Epithelial cell of esophagus (primary cell): ENCODE data around the gene ANKRD24.

Experiments used
- DNase-seq: peaks from one replicate; pipeline ENCODE4 v3.0.0; 2010; ENCODE audit warnings: low read depth
- H3K4me3 ChIP-seq: 2 replicates; pipeline ENCODE4 v1.5.1; 2011; ENCODE audit warnings: mild to moderate bottlenecking, low read length, control low read depth
- CTCF ChIP-seq: IDR thresholded peaks from 2 replicates; pipeline ENCODE4 v1.5.1; 2011; ENCODE audit warnings: low read depth, mild to moderate bottlenecking, low read length, control low read depth, inconsistent platforms; ENCODE audit not compliant: insufficient read depth; ENCODE audit errors: missing control alignments

ANKRD24 gene

DNA sequence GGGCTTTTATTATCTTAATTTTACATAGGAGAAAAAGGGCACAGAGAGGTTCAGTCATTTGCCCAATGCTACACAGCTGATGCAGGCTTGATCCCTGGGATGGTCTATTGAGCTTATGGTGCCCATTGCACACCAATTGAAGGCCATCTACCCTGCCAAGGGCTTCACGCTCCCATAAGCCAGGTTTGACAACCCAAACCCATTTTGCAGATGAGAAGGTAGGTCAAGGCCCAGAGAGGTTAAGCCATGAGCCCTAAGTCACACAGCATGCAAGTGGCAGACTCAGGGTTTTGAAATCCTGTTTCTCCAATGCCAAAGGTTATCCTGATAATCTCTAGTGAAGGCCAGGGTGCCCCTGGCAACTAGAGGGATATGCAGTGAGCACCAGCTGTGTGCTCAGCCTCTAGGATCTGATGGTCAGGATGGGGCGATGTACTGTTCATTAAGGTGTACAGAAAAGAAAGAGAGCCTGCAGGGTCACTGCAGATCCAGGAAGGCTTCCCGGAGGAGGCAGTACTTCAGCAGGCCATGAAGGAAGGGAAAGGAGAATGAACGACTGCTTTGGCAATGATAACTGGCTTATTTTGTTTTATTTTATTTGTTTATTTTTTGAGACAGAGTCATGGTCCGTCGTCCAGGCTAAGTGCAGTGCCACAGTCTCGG, 20.9 kb upstream of the ANKRD24 start:
- DNase-seq: no peak
- no peak for TF ChIP-seq CTCF
- no peak overlapping the region for H3K4me3 ChIP-seq

- DNase-seq: no peak
- no peak overlapping the region for H3K4me3 ChIP-seq
- no peak for TF ChIP-seq CTCF
These were observed 18.2 kb upstream of the ANKRD24 start for GRCh38 chr19:4164262-4164661.

- no peak for TF ChIP-seq CTCF
- H3K4me3 ChIP-seq: no peak overlapping the region
- DNase-seq: no peak
These were observed 10.8 kb upstream of the ANKRD24 start for GRCh38 chr19:4171676-4172075.

DNA sequence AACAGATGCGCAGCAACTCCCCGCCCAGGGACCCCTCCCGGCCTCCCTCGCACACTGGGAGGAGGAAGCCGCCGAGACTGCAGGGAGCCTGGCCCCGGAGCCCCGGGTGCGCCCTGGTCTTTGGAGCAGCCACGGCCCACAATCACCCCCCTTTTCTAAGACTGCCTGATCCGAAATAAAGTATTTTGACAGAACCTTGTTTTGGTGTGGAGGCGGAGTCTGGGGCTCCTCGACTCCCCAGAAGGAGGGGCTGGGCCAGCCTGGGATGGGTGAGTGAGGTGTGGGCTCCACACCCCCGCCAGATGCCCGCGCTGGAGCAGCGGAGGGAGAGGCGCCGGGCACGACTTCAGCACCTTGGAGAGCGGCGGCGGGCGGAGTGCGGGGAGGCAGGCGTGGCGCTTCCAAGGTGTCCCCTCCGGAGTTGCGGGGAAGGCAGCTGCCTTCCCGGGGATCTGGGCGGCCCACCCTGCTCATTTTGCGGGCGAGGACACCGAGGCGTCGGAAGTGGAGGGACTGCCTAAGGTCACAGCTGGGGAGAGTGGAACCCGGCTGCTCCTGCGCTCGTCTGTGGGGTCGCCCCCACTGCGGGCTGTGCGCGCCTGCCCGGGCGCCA, 9.5 kb upstream of the ANKRD24 start:
- DNase-seq: peak; percentile 58
- H3K4me3 ChIP-seq: no peak overlapping the region
- no peak for TF ChIP-seq CTCF

- TF ChIP-seq CTCF: no peak
- no peak overlapping the region for H3K4me3 ChIP-seq
- no peak for DNase-seq
These were observed 8.8 kb upstream of the ANKRD24 start for GRCh38 chr19:4173479-4174212.

- no peak overlapping the region for H3K4me3 ChIP-seq
- no peak for TF ChIP-seq CTCF
- DNase-seq: no peak
These were observed 8.1 kb upstream of the ANKRD24 start for GRCh38 chr19:4174213-4174894.
